GM20000 (cell line): ENCODE data around the gene TMEM250.

Experiments
- DNase-seq: peaks from one replicate; pipeline ENCODE4 v3.0.0; 2012; ENCODE audit warnings: low spot score
- TF ChIP-seq, protein P1 (sequence below): IDR thresholded peaks from 2 replicates; pipeline ENCODE4 v1.5.1; 2012; ENCODE audit warnings: mild to moderate bottlenecking, control low read depth; ENCODE audit errors: extremely low read depth, missing control alignments

The TMEM250 gene

DNA sequence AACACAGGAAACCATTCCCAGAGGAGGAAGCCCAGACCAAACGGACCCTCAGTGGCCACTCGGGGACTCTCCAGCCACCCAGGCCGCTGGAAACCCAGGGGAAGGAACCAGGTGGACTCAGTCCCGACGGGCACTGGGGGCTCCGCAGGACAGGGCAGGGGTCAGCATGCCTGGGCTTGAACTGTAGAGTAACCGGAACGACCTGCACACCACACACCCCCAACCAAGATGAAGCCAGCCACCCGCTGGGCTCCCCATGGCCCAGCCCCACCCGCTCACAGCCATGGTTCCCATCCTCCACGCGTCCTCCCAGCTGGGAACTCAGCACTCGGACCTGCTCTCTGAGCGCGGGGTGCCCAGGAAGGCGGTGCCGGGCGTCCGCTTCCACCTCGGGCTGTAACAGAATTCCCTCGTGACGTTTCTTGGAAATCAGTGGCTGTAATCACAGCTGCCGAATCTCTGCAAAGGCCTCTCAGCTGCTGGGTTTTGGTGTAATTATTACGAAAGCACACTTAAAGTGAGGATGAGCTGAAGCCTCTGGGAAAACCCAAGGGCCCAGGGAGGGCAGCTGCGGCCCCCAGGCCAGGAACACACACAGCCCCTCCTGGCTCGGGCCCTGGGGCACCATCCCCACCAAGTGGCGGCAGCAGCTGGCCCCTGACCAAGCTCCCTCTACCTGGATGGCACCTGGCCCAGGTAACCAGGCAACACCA is 37.4 kb downstream of the TMEM250 start:
- TF ChIP-seq, protein P1, sequence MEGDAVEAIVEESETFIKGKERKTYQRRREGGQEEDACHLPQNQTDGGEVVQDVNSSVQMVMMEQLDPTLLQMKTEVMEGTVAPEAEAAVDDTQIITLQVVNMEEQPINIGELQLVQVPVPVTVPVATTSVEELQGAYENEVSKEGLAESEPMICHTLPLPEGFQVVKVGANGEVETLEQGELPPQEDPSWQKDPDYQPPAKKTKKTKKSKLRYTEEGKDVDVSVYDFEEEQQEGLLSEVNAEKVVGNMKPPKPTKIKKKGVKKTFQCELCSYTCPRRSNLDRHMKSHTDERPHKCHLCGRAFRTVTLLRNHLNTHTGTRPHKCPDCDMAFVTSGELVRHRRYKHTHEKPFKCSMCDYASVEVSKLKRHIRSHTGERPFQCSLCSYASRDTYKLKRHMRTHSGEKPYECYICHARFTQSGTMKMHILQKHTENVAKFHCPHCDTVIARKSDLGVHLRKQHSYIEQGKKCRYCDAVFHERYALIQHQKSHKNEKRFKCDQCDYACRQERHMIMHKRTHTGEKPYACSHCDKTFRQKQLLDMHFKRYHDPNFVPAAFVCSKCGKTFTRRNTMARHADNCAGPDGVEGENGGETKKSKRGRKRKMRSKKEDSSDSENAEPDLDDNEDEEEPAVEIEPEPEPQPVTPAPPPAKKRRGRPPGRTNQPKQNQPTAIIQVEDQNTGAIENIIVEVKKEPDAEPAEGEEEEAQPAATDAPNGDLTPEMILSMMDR: no peak
- DNase-seq: no peak

DNA sequence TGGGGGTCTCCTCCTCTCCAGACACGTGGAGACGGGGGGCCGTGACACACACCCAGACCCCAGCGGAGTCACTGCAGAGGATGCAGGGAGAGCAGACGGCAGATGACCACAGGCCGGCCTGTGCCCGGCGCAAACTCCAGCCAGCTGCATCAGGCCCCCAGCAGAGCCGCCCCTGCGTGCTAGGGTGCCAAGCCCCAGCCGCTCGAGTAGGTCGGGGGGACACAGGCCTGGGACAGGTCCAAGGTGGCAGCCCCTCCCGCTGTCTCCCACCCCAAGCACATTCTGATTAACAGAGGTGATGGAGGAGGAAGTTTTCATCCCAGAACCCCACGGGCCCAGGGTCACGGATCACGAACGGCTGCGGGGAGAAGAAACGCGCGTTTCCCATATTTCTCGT is 38.0 kb downstream of the TMEM250 start:
- no peak for DNase-seq
- TF ChIP-seq, protein P1: no peak

DNA sequence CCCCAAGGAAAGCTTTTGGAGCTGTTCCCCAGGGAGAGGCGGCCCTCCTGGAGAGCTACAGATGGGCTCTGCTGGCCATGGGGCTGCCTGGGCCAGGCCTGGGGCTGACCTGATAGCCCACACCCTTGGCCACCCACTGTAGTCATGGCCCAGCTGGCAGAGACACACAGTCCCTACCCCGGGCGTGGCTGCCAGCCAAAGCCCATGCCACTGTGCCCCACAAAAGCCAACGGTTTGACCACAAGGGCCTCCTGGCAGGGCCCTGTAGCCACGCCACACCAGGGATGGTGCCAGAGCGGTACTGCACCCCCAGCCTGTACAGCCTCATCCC is 38.8 kb downstream of the TMEM250 start:
- TF ChIP-seq, protein P1: no peak
- no peak for DNase-seq

DNA sequence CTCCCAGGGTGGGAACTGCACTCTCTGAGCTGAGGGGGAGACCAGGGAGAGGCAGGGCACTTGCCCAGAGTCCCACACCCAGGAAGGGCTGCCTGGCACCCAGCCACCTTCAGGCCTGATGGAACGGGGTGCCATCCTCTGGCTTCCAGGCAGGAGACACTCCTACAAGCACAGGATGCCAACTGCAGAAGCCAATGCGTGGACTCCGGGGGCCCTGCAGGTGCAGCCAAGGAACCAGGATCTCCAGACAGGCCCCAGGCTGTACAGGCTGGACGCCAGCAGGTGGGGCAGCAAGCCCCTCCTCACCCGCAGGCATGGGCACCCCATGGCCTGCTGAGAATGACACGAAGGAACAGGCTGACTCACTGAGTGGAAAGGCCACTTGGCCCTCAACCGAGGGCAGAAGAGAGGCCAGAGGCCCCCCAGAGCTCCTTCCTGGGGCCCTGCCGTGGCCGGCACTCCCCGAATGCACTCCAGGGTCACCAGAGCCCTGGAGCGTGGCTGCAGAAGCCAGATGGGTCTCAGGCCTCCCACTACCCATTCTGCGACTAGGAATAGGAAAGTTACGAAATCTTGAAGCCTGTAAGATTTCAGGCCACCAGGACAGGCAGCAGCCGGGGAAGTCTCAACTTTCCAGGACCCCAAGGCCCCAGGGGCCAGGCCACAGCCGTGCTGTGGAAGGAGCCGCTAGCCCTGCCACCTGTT is 39.3 kb downstream of the TMEM250 start:
- TF ChIP-seq, protein P1: no peak
- DNase-seq: no peak

DNA sequence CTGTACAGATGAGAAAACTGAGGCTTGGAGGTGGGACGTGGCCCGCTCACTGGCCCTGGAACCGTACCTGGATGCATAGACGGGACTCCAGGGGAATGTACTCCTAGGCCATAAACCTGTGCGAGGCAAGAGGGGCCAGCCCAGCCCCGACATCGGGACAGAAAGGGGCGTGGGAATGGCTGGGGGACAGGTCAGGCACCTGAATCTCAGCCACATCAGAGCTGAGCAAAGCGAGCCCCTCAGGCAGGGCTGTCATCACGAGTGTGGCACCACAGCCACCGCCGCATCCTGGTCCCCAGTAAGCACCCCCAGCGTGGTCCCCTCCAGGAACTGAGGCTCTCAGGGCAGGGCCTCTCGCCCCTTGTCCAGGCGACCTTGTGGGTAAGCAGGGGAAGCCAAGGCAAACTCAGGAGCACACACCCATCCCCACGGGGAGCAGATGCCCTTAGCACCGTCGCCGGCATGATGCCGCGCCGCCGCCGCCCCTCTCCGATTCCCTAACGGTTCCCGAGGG is 40.1 kb downstream of the TMEM250 start:
- TF ChIP-seq, protein P1: no peak
- DNase-seq: no peak

DNA sequence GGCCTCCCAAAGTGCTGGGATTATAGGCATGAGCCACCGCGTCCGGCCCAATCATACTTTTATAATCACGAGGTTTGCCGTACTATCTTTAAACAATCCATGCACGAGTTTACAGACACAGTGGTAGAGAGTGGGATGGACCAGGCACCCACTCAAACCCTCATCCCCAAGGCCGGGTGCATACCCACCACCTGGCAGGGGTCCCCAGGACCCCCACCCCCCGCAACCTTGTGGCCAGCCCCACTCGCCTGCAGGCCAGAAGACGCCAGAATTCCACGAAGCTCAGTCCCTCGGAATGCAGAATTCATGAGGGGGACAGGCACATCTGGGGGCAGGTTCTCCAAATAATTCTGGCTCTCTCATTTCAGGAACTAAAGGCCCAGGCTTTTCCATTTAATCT is 40.7 kb downstream of the TMEM250 start:
- DNase-seq: no peak
- TF ChIP-seq, protein P1: no peak

DNA sequence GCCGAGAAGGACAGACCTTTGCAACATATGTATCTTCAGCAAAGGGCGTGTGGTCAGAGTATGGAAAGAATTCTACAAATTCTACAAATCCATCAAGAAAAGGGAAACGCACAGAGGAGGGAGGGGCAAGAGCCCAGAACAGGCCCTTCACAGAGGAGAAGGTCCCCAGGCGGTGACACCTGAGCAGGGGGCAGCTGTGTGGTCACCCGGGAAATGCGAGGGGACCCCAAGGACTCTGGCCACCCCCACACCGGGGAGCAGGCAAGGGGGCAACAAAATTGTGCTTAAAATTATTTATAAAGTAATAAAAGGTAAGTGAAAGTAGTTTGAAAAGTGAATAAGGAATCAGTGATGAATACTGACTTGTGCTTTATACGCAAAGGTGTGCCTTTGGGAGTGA is 41.2 kb downstream of the TMEM250 start:
- DNase-seq: no peak
- TF ChIP-seq, protein P1: no peak
